Mesodermal cell (in vitro differentiated cells): ENCODE data around the gene DGKE.

Experiments used
- H3K27ac ChIP-seq: 2 replicates; pipeline ENCODE4 v1.7.0; 2013; ENCODE audit warnings: mild to moderate bottlenecking, low read depth, low read length, moderate library complexity; ENCODE audit not compliant: severe bottlenecking
- H3K36me3 ChIP-seq: 2 replicates; pipeline ENCODE4 v1.7.1; 2013; ENCODE audit warnings: mild to moderate bottlenecking, low read length, moderate library complexity; ENCODE audit not compliant: control insufficient read depth, insufficient read depth
- H3K4me1 ChIP-seq: one replicate; pipeline ENCODE4 v1.7.1; 2013; ENCODE audit warnings: mild to moderate bottlenecking, low read length; ENCODE audit not compliant: insufficient read depth, control insufficient read depth, poor library complexity, severe bottlenecking
- H3K4me3 ChIP-seq: 2 replicates; pipeline ENCODE4 v1.7.0; 2013; ENCODE audit warnings: low read length, control low read depth, mild to moderate bottlenecking; ENCODE audit not compliant: insufficient read depth, poor library complexity, severe bottlenecking; ENCODE audit errors: extremely low read depth
- H3K9me3 ChIP-seq: 2 replicates; pipeline ENCODE4 v1.7.1; 2013; ENCODE audit warnings: mild to moderate bottlenecking, low read length, moderate library complexity; ENCODE audit not compliant: control insufficient read depth
- WGBS, 2 experiments: methylation state at CpG; one replicate each; pipeline ENCODE4 v1.1.5; 2013; ENCODE audit warnings: missing lambda C conversion rate in 2 of 2; ENCODE audit not compliant: insufficient coverage in 2 of 2; 5-methylcytosine and 5-hydroxymethylcytosine counted together

Gene DGKE

DNA sequence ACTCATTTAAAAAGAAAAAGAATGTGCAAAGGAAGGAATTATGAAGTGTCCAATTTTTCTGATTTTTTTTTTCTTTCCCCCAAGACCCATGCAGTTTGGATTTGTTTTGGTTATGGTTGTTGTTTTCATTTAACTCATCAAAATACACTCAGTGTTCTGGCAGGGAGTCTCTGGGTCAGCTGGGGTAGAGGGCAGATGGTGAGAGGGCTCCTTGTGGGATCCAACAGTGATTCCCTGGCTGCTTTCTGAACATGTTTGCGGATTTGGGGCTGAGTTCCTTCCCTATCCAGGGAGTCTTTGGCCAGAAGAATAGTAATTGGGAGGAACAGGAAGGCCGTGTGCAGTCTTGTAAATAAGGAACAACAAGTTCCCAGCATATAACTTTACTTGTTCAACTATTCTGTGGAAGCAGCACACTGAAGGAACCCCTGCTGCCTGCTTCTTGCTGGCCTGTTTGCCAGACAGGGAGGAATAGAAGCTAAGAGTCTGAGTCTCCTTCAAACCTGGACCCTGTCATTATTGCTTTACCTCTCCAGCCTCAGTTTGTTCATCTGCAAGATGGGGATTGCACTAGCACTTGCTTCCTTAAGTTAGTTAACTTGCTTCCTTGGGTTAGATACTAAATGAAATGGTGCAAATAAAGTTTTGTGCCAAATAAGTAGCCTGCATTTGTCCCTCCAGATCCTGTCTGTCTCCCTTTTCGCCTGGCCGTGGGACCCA is 32.3 kb upstream of the DGKE start:
- Histone ChIP-seq H3K4me3 (no peak overlapping the region), H3K36me3 (no peaks in the 10 kb centered on the region), H3K27ac (no peak overlapping the region), H3K9me3 (no peaks in the 10 kb centered on the region), H3K4me1 (no peaks in the 10 kb centered on the region)
- WGBS, 2 experiments, result 83 to 100% methylated on average over 2 of the region's 4 CpGs

DNA sequence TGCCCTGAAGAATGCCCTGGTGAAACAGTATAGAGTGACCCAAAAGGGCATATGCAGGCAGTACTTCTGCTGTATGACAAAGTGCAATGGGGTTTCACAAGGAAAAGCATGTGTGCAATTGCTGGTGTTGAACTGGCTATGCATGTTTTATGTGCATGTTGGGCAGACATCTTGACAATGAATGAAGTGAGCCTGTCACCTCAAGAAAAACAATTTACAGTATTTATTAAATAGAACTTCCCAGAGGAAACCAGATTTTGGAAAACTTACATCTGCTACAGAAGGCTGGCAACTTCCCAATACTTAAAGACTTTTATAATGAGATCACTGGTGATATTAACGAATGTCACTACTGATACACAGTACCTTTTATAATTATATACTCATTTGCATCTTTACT is 30.9 kb upstream of the DGKE start:
- no CpG with 5 or more reads among the region's 1 CpG for WGBS, 2 experiments
- Histone ChIP-seq H3K4me3 (no peak overlapping the region), H3K4me1 (no peaks in the 10 kb centered on the region), H3K36me3 (no peaks in the 10 kb centered on the region), H3K27ac (no peak overlapping the region), H3K9me3 (no peaks in the 10 kb centered on the region)

DNA sequence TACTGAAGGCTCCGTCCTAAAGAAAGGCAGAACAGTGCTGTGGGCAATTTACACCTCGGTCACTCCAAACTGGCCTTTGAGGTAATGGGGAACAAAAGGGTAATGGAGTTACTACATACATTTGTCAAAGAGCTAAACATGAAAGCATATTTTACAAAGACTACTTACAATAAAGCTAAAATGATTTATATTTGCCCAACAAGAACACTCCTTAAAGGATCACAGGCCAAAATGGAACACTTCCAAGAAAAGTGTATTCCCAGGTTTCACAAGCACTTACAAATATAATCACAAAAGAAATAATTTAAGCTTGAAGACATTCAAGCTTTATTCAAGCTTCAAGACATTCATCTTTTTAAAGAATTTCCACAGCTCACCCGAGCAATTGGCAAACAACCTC is 29.5 kb upstream of the DGKE start:
- Histone ChIP-seq H3K36me3 (no peaks in the 10 kb centered on the region), H3K27ac (no peak overlapping the region), H3K9me3 (no peaks in the 10 kb centered on the region), H3K4me3 (no peak overlapping the region), H3K4me1 (no peaks in the 10 kb centered on the region)
- WGBS, 2 experiments, result no CpG with 5 or more reads among the region's 3 CpGs

DNA sequence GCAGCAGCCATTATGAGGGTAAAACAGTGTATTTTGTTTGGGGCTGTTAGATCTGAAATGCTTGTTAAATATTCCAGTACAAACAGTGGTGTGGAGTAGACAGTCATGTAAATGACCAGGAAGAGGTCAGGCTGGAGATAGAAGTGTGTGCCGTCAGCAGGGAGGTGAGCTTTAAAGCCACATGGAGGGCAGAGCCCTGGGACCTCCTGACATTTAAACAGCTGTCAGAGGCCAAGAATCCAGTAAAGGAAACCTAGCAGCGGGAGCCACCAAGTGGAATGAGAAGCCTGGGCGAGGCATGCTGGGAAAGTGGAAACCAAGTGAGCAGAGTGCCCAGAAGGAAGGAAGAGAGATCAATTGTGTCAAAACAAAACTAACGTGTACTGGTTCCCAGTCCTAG is 27.0 kb upstream of the DGKE start:
- Histone ChIP-seq H3K4me1 (no peaks in the 10 kb centered on the region), H3K36me3 (no peaks in the 10 kb centered on the region), H3K4me3 (no peak overlapping the region), H3K9me3 (no peaks in the 10 kb centered on the region), H3K27ac (no peak overlapping the region)
- WGBS, 2 experiments, result 88 to 90% methylated on average over 4 of the region's 4 CpGs

DNA sequence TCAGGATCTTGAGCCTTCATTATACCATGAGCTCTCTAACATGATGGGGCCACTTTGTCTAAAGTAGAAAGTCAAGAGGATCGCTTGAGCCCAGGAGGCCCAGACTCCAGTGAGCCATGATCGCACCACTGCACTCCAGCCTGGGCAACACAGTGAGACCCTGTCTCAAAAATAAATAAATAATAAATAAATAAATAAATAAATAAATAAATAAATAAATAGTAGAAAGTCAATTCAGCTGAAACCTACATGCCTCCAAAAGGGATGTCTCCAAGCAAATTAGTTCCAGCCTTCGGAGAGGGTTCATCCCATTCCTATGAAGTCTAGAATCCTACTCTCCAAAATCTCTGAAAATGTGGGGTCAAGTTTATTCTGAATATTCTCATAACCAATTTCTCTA is 26.2 kb upstream of the DGKE start:
- Histone ChIP-seq H3K9me3 (no peaks in the 10 kb centered on the region), H3K36me3 (no peaks in the 10 kb centered on the region), H3K27ac (no peak overlapping the region), H3K4me1 (no peaks in the 10 kb centered on the region), H3K4me3 (no peak overlapping the region)
- 86 to 100% methylated on average over 1 of the region's 3 CpGs for WGBS, 2 experiments

DNA sequence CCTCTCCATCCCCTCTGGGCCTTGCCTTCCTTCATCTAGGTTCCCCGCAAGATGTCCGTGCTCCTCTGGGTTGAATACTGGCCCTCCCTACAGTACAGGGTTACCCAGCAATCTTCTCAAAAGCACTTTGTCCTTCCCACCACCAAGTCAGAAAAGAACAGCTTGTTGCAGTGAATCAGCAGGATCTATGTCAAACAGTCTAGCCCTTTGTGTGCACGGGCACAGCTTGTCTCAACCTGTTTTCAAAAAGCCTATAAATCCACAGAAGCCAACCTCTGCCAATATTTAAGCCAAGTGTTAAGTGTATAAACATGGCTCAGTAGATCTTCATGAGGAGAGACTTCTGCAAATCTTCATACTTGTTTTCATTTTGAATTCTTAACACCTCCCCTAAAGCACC is 25.4 kb upstream of the DGKE start:
- H3K27ac ChIP-seq, result no peak overlapping the region
- H3K4me1 ChIP-seq, result no peaks in the 10 kb centered on the region
- 92 to 100% methylated on average over 2 to 3 of the region's 3 CpGs for WGBS, 2 experiments

DNA sequence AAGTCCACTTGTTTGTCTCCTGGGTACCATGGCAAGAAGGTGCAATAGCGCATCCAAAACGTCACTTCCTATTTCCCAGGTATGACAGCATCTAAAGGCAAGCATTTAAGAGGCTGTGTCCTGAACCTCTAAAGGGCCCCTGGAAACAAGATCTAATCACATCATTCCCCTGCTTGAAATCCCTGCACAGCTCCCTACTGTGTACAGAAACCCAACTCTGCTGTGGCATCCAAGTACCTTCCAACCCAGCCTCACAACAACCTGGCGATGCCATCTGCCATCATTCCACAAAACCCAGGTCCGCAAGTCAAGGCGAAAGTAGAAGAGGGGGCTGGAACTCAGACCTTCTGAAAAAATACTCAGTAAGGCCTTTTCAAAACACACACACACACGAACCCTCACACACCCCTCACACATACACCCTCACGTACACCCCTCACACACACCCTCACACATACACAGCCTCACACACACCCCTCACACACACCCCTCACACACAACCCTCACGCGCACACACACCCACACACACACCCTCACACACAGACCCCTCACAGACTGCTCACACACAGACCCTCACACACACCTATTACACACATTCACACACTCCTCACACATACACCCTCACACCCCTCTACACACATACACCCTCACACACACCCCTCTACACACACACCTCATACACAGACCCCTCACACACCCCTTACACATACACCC is 24.7 kb upstream of the DGKE start:
- 84% methylated on average over 7 to 9 of the region's 9 CpGs for WGBS, 2 experiments
- no peaks in the 10 kb centered on the region for H3K9me3 ChIP-seq
- H3K4me3 ChIP-seq, result no peak overlapping the region
- no peaks in the 10 kb centered on the region for H3K4me1 ChIP-seq
- no peaks in the 10 kb centered on the region for H3K36me3 ChIP-seq
- H3K27ac ChIP-seq, result no peak overlapping the region

More for the DNA sequence above, 25.4 kb upstream of the DGKE start:
- H3K9me3 ChIP-seq, result no peaks in the 10 kb centered on the region
- H3K36me3 ChIP-seq, result no peaks in the 10 kb centered on the region
- H3K4me3 ChIP-seq, result no peak overlapping the region

DNA sequence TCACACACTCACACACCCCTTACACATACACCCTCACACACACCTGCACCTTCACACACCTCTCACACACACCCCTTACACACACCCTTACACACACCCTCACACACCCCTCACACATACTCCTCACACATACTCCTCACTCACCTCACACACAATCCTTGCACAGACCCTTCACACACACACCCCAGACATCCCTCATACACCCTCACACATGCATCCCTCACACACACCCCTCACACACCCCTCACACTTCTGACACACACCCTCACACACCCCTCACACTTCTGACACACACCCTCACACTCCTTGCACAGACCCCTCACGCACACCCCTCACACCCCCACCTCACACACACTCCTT is 24.2 kb upstream of the DGKE start:
- Histone ChIP-seq H3K36me3 (no peaks in the 10 kb centered on the region), H3K9me3 (no peaks in the 10 kb centered on the region), H3K4me1 (no peaks in the 10 kb centered on the region), H3K27ac (no peak overlapping the region), H3K4me3 (no peak overlapping the region)
- WGBS, 2 experiments, result 100% methylated on average over 1 of the region's 1 CpG

DNA sequence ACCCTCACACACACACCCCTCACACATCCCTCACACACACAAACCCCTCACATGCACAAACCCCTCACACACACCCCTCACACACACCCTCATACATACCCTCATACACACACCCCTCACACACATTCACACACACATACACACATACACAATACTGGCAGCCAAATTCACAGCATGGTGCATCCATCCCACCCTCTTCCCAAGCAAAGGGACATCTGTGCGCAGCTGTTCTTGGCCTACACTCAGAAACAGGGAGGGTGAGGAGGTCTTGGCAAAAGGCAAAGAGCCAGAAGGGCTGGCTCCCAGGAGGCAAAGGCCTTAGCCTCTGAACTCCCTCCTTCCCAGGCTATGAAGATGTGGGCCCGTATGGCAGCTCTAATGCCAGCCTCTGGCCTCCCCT is 23.6 kb upstream of the DGKE start:
- WGBS, 2 experiments, result 88 to 100% methylated on average over 1 to 2 of the region's 2 CpGs
- Histone ChIP-seq H3K36me3 (no peaks in the 10 kb centered on the region), H3K4me1 (no peaks in the 10 kb centered on the region), H3K9me3 (no peaks in the 10 kb centered on the region), H3K27ac (no peak overlapping the region), H3K4me3 (no peak overlapping the region)

DNA sequence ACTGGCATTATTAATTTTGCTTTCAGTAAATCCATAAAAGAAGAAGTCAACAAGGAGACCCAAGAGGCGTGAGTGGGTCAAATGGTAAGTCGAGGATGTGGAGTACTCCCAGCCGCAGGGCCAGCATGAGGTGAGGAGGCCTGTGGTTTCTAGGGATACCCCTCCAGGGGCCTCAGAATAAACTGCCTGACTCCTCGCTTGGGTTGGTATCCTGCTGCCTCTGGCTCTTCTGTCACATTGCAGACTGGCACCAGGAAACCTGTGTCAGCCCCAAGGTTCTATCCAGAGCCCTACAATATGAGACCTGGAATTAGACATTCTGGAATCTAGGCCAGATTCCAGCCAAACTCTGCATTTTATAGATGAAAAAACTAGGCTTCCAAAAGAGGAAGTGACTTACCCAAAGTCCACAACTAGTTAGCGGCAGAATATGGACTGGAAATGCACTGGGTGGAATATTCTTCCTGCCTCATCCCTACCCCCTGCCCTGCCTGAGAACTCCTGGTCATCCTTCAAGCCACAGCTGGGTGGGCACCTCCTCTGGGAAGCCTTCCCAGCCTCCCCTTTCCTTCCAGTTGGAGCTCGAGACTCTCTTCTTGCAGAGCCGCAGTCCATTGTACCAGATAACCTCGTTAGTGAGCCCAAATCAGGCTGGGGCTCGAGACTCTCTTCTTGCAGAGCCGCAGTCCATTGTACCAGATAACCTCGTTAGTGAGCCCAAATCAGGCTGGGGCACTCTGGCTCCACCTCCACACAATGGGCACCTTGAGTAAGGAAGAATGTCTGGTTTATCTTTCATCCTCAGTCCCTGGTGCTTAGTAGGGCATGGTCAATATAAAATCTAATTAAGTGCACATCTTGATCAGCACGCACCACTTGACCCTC is 22.8 kb upstream of the DGKE start:
- 87 to 95% methylated on average over 11 to 12 of the region's 12 CpGs for WGBS, 2 experiments

More for the DNA sequence above, 22.8 kb upstream of the DGKE start:
- peaks cover 4% of the 10 kb centered on the region for H3K4me1 ChIP-seq
- no peaks in the 10 kb centered on the region for H3K36me3 ChIP-seq
- no peak overlapping the region for H3K4me3 ChIP-seq
- H3K27ac ChIP-seq, result no peak overlapping the region
- no peaks in the 10 kb centered on the region for H3K9me3 ChIP-seq
